ENCODE data around the gene ZNF446. TPM values are rescaled to one million over a fixed set of nuclear protein-coding genes. Genes with fewer than 3 reads are reported as not detected.

The ZNF446 gene
- total and polyA plus RNA-seq, 10 of the 15 experiments (the other 5 are each of a cell fraction or from before 2014, with no cell fraction given), result 0.14 to 6.9 (median 4.1) TPM

DNA sequence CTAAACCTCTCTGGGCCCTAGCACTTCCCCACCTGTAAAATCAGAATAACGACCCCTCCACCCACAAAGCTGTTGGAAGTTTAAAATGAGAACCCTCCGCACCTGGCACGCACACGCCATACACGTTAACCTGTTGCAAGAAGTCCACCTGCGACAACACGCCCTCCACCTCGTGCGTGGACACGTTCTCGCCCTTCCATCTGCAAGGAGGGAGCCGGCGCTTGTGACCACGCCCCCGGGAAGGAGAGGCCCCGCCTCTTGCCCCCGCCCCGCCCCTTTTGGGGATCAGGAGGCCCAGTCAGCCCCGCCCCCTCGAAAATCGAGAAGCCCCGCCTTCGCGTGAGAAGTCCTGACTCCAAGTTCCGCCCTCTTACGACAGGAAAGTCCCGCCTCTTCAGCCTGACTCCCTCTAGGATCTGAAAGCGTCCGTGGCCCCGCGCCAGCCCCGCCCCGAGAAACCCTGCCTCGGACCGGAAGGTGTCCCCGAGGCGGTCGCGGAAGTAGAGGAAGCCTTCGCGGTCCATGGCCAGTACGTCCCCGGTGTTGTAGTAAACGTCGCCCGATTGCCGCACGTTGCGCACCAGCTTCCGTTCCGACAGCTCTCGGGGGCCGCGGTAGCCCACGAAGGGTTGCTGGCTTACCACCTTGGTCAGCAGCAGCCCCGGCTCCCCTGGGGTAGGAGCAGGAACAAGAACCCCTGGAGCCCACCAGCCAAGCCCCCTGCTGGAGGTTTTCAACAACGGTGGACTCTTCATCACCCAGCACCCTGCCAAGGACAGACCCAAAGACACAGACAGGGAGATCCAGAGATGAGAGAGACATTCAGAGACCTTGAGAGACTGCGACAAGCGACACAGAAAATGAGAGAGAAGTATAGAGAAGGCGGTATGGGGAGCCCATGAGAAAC is 23.1 kb downstream of the ZNF446 start:
- H3K36me3 ChIP-seq (ENCODE audit: control insufficient read depth in 2 of 2, insufficient read depth in 2 of 2, low read length in 1 of 2), result no peaks in the 10 kb centered on the region
- H2AFZ ChIP-seq (ENCODE audit: control insufficient read depth, low read depth, low read length), result peak overlapping the region; percentile 98
- 4% methylated on average over 46 of the region's 60 CpGs for WGBS (ENCODE audit: insufficient coverage, insufficient replicate concordance, low lambda C conversion rate, missing lambda C conversion rate)
- H3K9me3 ChIP-seq (replicated peaks; ENCODE audit: control insufficient read depth, insufficient read depth, low read length), result no peaks in the 10 kb centered on the region; the same call in 2 of the 3 replicates
- DNase-seq (ENCODE audit: low read depth, low spot score), result peak; percentile 89
- SMC1A ChIA-PET (ENCODE audit: uncharacterized antibody, unreplicated experiment), result interaction anchor here (1.0 to 2.6 kb wide), 3 partner anchors 10 to 19 kb away, joined by 3 to 16 read pairs (median 3); partner anchors contain the start of gene SLC27A5
- H3K27me3 ChIP-seq (replicated peaks in 1 of 2; ENCODE audit: control insufficient read depth in 2 of 2, insufficient read depth in 2 of 2, low read length in 1 of 2), result no peaks in the 10 kb centered on the region
- peak; percentile 99 for ATAC-seq
- H4K20me1 ChIP-seq (ENCODE audit: control insufficient read depth, insufficient read depth), result no peaks in the 10 kb centered on the region
- FAIRE-seq, result peak; percentile 95
- peak overlapping the region; percentile 87 for H3K27ac ChIP-seq (ENCODE audit: control insufficient read depth, insufficient read depth)
- peak overlapping the region; percentile 80 for H3K4me3 ChIP-seq
- POLR2A ChIA-PET, result interaction anchor here (0.7 to 1.9 kb wide), 4 partner anchors 11 to 999 kb away, joined by 3 to 9 read pairs (median 5); partner anchors contain the start of genes ZNF497 and ZNF773
- peak overlapping the region; percentile 84 for H3K9ac ChIP-seq (ENCODE audit: control insufficient read depth, insufficient read depth, low read length)
- intact Hi-C loops (cut with micrococcal nuclease; ENCODE audit: unreplicated experiment) (no loop called here), in situ Hi-C loops (cut with MboI) (no loop called here)
- H3K79me2 ChIP-seq (ENCODE audit: control insufficient read depth, insufficient read depth, low read length), result peaks cover 11% of the 10 kb centered on the region
- CTCF ChIA-PET, result interaction anchor here (2.3 to 4.2 kb wide), 3 partner anchors 10 to 20 kb away, joined by 10 to 24 read pairs (median 12); partner anchors contain the start of gene ZBTB45
- peak overlapping the region; percentile 84 for H3K4me2 ChIP-seq (ENCODE audit: control insufficient read depth, insufficient read depth)
- BruUV-seq (replicated peaks), result TSS peak; percentile 96
- peaks cover 11% of the 10 kb centered on the region for H3K4me1 ChIP-seq (ENCODE audit: control insufficient read depth, insufficient read depth, low read length)
- RAD21 ChIA-PET (ENCODE audit: unreplicated experiment), result interaction anchor here (0.8 to 1.6 kb wide), 3 partner anchors 10 to 137 kb away, joined by 3 to 5 read pairs (median 4); partner anchors contain the start of gene ZNF497
- no peak for TF ChIP-seq BCL11A (IDR thresholded peaks at IDR 0.05; ENCODE audit: low read depth, low read length)
- TF ChIP-seq PML (IDR thresholded peaks at IDR 0.05; ENCODE audit: low read length), result no peak
- no peak; the same call in 1 of the 2 replicates for TF ChIP-seq NRF1 (conservative IDR thresholded peaks at IDR 0.05; ENCODE audit: low read depth, low read length)
- peak; percentile 49; the same call in 1 of the 2 replicates for TF ChIP-seq POLR2AphosphoS5 (IDR thresholded peaks at IDR 0.05; ENCODE audit: low read length)
- TF ChIP-seq ZNF622 (IDR thresholded peaks at IDR 0.05), result no peak
- TF ChIP-seq, protein P1, sequence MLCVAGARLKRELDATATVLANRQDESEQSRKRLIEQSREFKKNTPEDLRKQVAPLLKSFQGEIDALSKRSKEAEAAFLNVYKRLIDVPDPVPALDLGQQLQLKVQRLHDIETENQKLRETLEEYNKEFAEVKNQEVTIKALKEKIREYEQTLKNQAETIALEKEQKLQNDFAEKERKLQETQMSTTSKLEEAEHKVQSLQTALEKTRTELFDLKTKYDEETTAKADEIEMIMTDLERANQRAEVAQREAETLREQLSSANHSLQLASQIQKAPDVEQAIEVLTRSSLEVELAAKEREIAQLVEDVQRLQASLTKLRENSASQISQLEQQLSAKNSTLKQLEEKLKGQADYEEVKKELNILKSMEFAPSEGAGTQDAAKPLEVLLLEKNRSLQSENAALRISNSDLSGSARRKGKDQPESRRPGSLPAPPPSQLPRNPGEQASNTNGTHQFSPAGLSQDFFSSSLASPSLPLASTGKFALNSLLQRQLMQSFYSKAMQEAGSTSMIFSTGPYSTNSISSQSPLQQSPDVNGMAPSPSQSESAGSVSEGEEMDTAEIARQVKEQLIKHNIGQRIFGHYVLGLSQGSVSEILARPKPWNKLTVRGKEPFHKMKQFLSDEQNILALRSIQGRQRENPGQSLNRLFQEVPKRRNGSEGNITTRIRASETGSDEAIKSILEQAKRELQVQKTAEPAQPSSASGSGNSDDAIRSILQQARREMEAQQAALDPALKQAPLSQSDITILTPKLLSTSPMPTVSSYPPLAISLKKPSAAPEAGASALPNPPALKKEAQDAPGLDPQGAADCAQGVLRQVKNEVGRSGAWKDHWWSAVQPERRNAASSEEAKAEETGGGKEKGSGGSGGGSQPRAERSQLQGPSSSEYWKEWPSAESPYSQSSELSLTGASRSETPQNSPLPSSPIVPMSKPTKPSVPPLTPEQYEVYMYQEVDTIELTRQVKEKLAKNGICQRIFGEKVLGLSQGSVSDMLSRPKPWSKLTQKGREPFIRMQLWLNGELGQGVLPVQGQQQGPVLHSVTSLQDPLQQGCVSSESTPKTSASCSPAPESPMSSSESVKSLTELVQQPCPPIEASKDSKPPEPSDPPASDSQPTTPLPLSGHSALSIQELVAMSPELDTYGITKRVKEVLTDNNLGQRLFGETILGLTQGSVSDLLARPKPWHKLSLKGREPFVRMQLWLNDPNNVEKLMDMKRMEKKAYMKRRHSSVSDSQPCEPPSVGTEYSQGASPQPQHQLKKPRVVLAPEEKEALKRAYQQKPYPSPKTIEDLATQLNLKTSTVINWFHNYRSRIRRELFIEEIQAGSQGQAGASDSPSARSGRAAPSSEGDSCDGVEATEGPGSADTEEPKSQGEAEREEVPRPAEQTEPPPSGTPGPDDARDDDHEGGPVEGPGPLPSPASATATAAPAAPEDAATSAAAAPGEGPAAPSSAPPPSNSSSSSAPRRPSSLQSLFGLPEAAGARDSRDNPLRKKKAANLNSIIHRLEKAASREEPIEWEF (IDR thresholded peaks at IDR 0.05; ENCODE audit: insufficient replicate concordance, low read depth, low read length), result no peak
- peak; percentile 98 for TF ChIP-seq GABPA (IDR thresholded peaks at IDR 0.05; ENCODE audit: low read depth)
- TF ChIP-seq KDM1A (IDR thresholded peaks at IDR 0.05; ENCODE audit: borderline replicate concordance), result no peak
- TF ChIP-seq NFXL1 (IDR thresholded peaks at IDR 0.05; ENCODE audit: borderline replicate concordance), result no peak
- TF ChIP-seq WRNIP1 (IDR thresholded peaks at IDR 0.05; ENCODE audit: borderline replicate concordance, low read depth, low read length), result peak; percentile 47; the same call in 1 of the 2 replicates
- TF ChIP-seq MTA3 (IDR thresholded peaks at IDR 0.05; ENCODE audit: borderline replicate concordance, low read length), result no peak
- TF ChIP-seq SMARCA5 (IDR thresholded peaks at IDR 0.05), result no peak; the same call in 1 of the 2 replicates
- peak; percentile 63; the same call in 1 of the 2 replicates for TF ChIP-seq EED (IDR thresholded peaks at IDR 0.05; ENCODE audit: low read depth)
- TF ChIP-seq, protein P2, sequence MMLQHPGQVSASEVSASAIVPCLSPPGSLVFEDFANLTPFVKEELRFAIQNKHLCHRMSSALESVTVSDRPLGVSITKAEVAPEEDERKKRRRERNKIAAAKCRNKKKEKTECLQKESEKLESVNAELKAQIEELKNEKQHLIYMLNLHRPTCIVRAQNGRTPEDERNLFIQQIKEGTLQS (IDR thresholded peaks at IDR 0.05; ENCODE audit: borderline replicate concordance, extremely low read depth, low read depth, low read length), result no peak
- peak; percentile 94; the same call in 1 of the 2 replicates for TF ChIP-seq RB1 (IDR thresholded peaks at IDR 0.05; ENCODE audit: borderline replicate concordance)
- no peak for TF ChIP-seq NR2C2 (IDR thresholded peaks at IDR 0.05; ENCODE audit: borderline replicate concordance, control insufficient read depth, insufficient read length, low read depth)
- peak; percentile 70 for TF ChIP-seq ATF7 (IDR thresholded peaks at IDR 0.05; ENCODE audit: low read depth)
- TF ChIP-seq IKZF1 (conservative IDR thresholded peaks at IDR 0.05), result peak; percentile 91
